Dendritic cell treated with granulocyte-macrophage colony-stimulating factor and Interleukin-4, amounts not matched to agents 40 ng/mL and 50 ng/mL, for 4 days (primary cell): ENCODE results near the gene SREBF1.

Source experiments
- H3K27ac Mint-ChIP-seq: one replicate; pipeline ENCODE4 v1.8.0; 2022; ENCODE audit warnings: mild to moderate bottlenecking, mixed read lengths
- H3K27me3 Mint-ChIP-seq: one replicate; pipeline ENCODE4 v1.8.0; 2022; ENCODE audit warnings: mild to moderate bottlenecking, mixed read lengths
- H3K36me3 Mint-ChIP-seq: one replicate; pipeline ENCODE4 v1.8.0; 2022; ENCODE audit warnings: low read depth, mixed read lengths
- H3K4me1 Mint-ChIP-seq: one replicate; pipeline ENCODE4 v1.8.0; 2022; ENCODE audit warnings: low read depth, mixed read lengths
- H3K4me3 Mint-ChIP-seq: one replicate; pipeline ENCODE4 v1.8.0; 2022; ENCODE audit warnings: mild to moderate bottlenecking, moderate library complexity, mixed read lengths
- H3K9me3 Mint-ChIP-seq: one replicate; pipeline ENCODE4 v1.8.0; 2022; ENCODE audit warnings: mixed read lengths
- intact Hi-C: fragments of 100-400 bp; cut with micrococcal nuclease; formaldehyde crosslinking; loops from one replicate; pipeline ENCODE4 v1.15.0; 2022

Gene SREBF1

GRCh38 chr17:17836818-17837379, at the start of gene SREBF1:
Gene SREBF1, minus strand, starts transcription at chr17:17836986. Its CDS starts 169 bp downstream, at chr17:17836817.
- Mint-ChIP-seq H3K27me3 (no peaks in the 10 kb centered on the region), H3K27ac (peak within 1 kb of the TSS; percentile 97), H3K4me3 (peak within 1 kb of the TSS; percentile 93), H3K36me3 (peaks cover 45% of the 10 kb centered on the region), H3K9me3 (no peaks in the 10 kb centered on the region), H3K4me1 (peaks cover 78% of the 10 kb centered on the region)
- intact Hi-C loops = no loop called here

- Mint-ChIP-seq H3K4me1 (no peaks in the 10 kb centered on the region), H3K27ac (no peak overlapping the region), H3K27me3 (no peaks in the 10 kb centered on the region), H3K4me3 (no peak overlapping the region), H3K9me3 (no peaks in the 10 kb centered on the region), H3K36me3 (peaks cover 50% of the 10 kb centered on the region)
- intact Hi-C loops = no loop called here
Measured at GRCh38 chr17:17886226-17886625, 49.4 kb upstream of the SREBF1 start.

- intact Hi-C loops = no loop called here
- H3K4me1 Mint-ChIP-seq = no peaks in the 10 kb centered on the region
- no peaks in the 10 kb centered on the region for H3K27me3 Mint-ChIP-seq
- peaks cover 52% of the 10 kb centered on the region for H3K36me3 Mint-ChIP-seq
- H3K27ac Mint-ChIP-seq = no peak overlapping the region
- H3K4me3 Mint-ChIP-seq = no peak overlapping the region
- no peaks in the 10 kb centered on the region for H3K9me3 Mint-ChIP-seq
Measured at GRCh38 chr17:17884391-17885357, 47.9 kb upstream of the SREBF1 start.

- no peaks in the 10 kb centered on the region for H3K27me3 Mint-ChIP-seq
- H3K4me1 Mint-ChIP-seq = no peaks in the 10 kb centered on the region
- intact Hi-C loops = no loop called here
Measured at GRCh38 chr17:17883801-17884200, 47.0 kb upstream of the SREBF1 start.

GRCh38 chr17:17882082-17882581, 45.3 kb upstream of the SREBF1 start:
- H3K27ac Mint-ChIP-seq = no peak overlapping the region
- intact Hi-C loops = no loop called here
- no peaks in the 10 kb centered on the region for H3K4me1 Mint-ChIP-seq
- peaks cover 76% of the 10 kb centered on the region for H3K36me3 Mint-ChIP-seq
- H3K4me3 Mint-ChIP-seq = no peak overlapping the region
- no peaks in the 10 kb centered on the region for H3K9me3 Mint-ChIP-seq
- H3K27me3 Mint-ChIP-seq = no peaks in the 10 kb centered on the region

More at GRCh38 chr17:17883801-17884200, 47.0 kb upstream of the SREBF1 start:
- H3K4me3 Mint-ChIP-seq = no peak overlapping the region
- no peak overlapping the region for H3K27ac Mint-ChIP-seq
- no peaks in the 10 kb centered on the region for H3K9me3 Mint-ChIP-seq
- H3K36me3 Mint-ChIP-seq = peaks cover 59% of the 10 kb centered on the region

GRCh38 chr17:17880577-17881196, 43.9 kb upstream of the SREBF1 start:
- Mint-ChIP-seq H3K9me3 (no peaks in the 10 kb centered on the region), H3K27me3 (no peaks in the 10 kb centered on the region), H3K27ac (no peak overlapping the region), H3K4me1 (no peaks in the 10 kb centered on the region), H3K4me3 (no peak overlapping the region), H3K36me3 (peaks cover 91% of the 10 kb centered on the region)
- intact Hi-C loops = no loop called here

- peaks cover 83% of the 10 kb centered on the region for H3K36me3 Mint-ChIP-seq
Measured at GRCh38 chr17:17877529-17878358, 41.0 kb upstream of the SREBF1 start.

GRCh38 chr17:17876959-17877528, 40.3 kb upstream of the SREBF1 start:
- Mint-ChIP-seq H3K36me3 (peaks cover 77% of the 10 kb centered on the region), H3K27ac (no peak overlapping the region), H3K4me1 (peaks cover 7% of the 10 kb centered on the region), H3K9me3 (no peaks in the 10 kb centered on the region), H3K27me3 (no peaks in the 10 kb centered on the region), H3K4me3 (no peak overlapping the region)
- intact Hi-C loops = no loop called here

More at GRCh38 chr17:17877529-17878358, 41.0 kb upstream of the SREBF1 start:
- no peaks in the 10 kb centered on the region for H3K27me3 Mint-ChIP-seq
- no peaks in the 10 kb centered on the region for H3K9me3 Mint-ChIP-seq
- no peak overlapping the region for H3K4me3 Mint-ChIP-seq
- intact Hi-C loops = no loop called here
- peaks cover 7% of the 10 kb centered on the region for H3K4me1 Mint-ChIP-seq
- H3K27ac Mint-ChIP-seq = no peak overlapping the region

GRCh38 chr17:17874478-17874877, 37.7 kb upstream of the SREBF1 start:
- intact Hi-C loops = no loop called here
- H3K27me3 Mint-ChIP-seq = no peaks in the 10 kb centered on the region
- H3K9me3 Mint-ChIP-seq = no peaks in the 10 kb centered on the region
- peaks cover 15% of the 10 kb centered on the region for H3K4me1 Mint-ChIP-seq
- no peak overlapping the region for H3K4me3 Mint-ChIP-seq
- H3K36me3 Mint-ChIP-seq = peaks cover 71% of the 10 kb centered on the region
- H3K27ac Mint-ChIP-seq = no peak overlapping the region

GRCh38 chr17:17873450-17873991, 36.7 kb upstream of the SREBF1 start:
- no peak overlapping the region for H3K27ac Mint-ChIP-seq
- no peak overlapping the region for H3K4me3 Mint-ChIP-seq
- peaks cover 15% of the 10 kb centered on the region for H3K4me1 Mint-ChIP-seq
- intact Hi-C loops = no loop called here
- H3K9me3 Mint-ChIP-seq = no peaks in the 10 kb centered on the region
- peaks cover 70% of the 10 kb centered on the region for H3K36me3 Mint-ChIP-seq
- no peaks in the 10 kb centered on the region for H3K27me3 Mint-ChIP-seq

- peaks cover 70% of the 10 kb centered on the region for H3K36me3 Mint-ChIP-seq
- H3K9me3 Mint-ChIP-seq = no peaks in the 10 kb centered on the region
- intact Hi-C loops = no loop called here
- no peak overlapping the region for H3K4me3 Mint-ChIP-seq
- no peaks in the 10 kb centered on the region for H3K27me3 Mint-ChIP-seq
- no peak overlapping the region for H3K27ac Mint-ChIP-seq
- peaks cover 15% of the 10 kb centered on the region for H3K4me1 Mint-ChIP-seq
Measured at GRCh38 chr17:17872547-17873345, 36.0 kb upstream of the SREBF1 start.

- intact Hi-C loops = no loop called here
- Mint-ChIP-seq H3K36me3 (peaks cover 70% of the 10 kb centered on the region), H3K9me3 (no peaks in the 10 kb centered on the region), H3K4me3 (no peak overlapping the region), H3K4me1 (peaks cover 15% of the 10 kb centered on the region), H3K27me3 (no peaks in the 10 kb centered on the region), H3K27ac (no peak overlapping the region)
Measured at GRCh38 chr17:17871913-17872312, 35.1 kb upstream of the SREBF1 start.
